GM12892 (cell line): ENCODE results near the gene LIN52.

Experiments used
- DNase-seq: peaks from one replicate; pipeline ENCODE4 v3.0.0; 2011; ENCODE audit not compliant: insufficient read length
- FAIRE-seq: peaks from 2 replicates; lab custom pipeline; 2011; peaks lifted over from hg19 to GRCh38; lab: Jason Lieb, UNC
- POLR2A ChIP-seq: IDR thresholded peaks from 2 replicates; pipeline ENCODE4 v1.6.1; 2011; ENCODE audit warnings: low read depth, low read length, control low read depth
- POLR2AphosphoS5 ChIP-seq: IDR thresholded peaks from 2 replicates; pipeline ENCODE4 v1.6.1; 2011; ENCODE audit warnings: low read depth, low read length, control low read depth
- TAF1 ChIP-seq: IDR thresholded peaks from 2 replicates; pipeline ENCODE4 v1.6.1; 2011; ENCODE audit warnings: low read depth, mild to moderate bottlenecking, control low read depth, low read length, borderline replicate concordance

The LIN52 gene

GRCh38 chr14:74155749-74156148 is 71.0 kb downstream of the LIN52 start:
- no peak for TF ChIP-seq TAF1
- no peak for TF ChIP-seq POLR2A
- TF ChIP-seq POLR2AphosphoS5 = no peak
- no peak for DNase-seq
- FAIRE-seq = no peak

- TF ChIP-seq TAF1 (no peak), POLR2AphosphoS5 (no peak), POLR2A (no peak)
- no peak for FAIRE-seq
- no peak for DNase-seq
These were observed 76.0 kb downstream of the LIN52 start for GRCh38 chr14:74160763-74161162.

- TF ChIP-seq POLR2AphosphoS5 (no peak), POLR2A (no peak), TAF1 (no peak)
- FAIRE-seq (no peak), DNase-seq (no peak)
These were observed 76.9 kb downstream of the LIN52 start for GRCh38 chr14:74161526-74162158.

- TF ChIP-seq POLR2AphosphoS5 (no peak), TAF1 (no peak), POLR2A (no peak)
- FAIRE-seq (no peak), DNase-seq (no peak)
These were observed 85.2 kb downstream of the LIN52 start for GRCh38 chr14:74169906-74170305.

- DNase-seq (no peak), FAIRE-seq (no peak)
- no peak for TF ChIP-seq TAF1
- no peak for TF ChIP-seq POLR2A
- TF ChIP-seq POLR2AphosphoS5 = no peak
These were observed 91.6 kb downstream of the LIN52 start for GRCh38 chr14:74176400-74176793.

GRCh38 chr14:74179856-74180255 is 95.1 kb downstream of the LIN52 start:
- no peak for DNase-seq
- no peak for TF ChIP-seq TAF1
- no peak for TF ChIP-seq POLR2A
- TF ChIP-seq POLR2AphosphoS5 = no peak
- FAIRE-seq = no peak

GRCh38 chr14:74190927-74191575 is 106.3 kb downstream of the LIN52 start:
- DNase-seq (no peak), FAIRE-seq (no peak)
- TF ChIP-seq POLR2AphosphoS5 (no peak), TAF1 (no peak), POLR2A (no peak)

- DNase-seq (no peak), FAIRE-seq (no peak)
- TF ChIP-seq TAF1 (no peak), POLR2A (no peak), POLR2AphosphoS5 (no peak)
These were observed 109.9 kb downstream of the LIN52 start for GRCh38 chr14:74194506-74195274.

- FAIRE-seq = no peak
- no peak for DNase-seq
- TF ChIP-seq POLR2AphosphoS5 = no peak
- TF ChIP-seq TAF1 = no peak
- no peak for TF ChIP-seq POLR2A
These were observed 110.9 kb downstream of the LIN52 start for GRCh38 chr14:74195623-74196022.

- FAIRE-seq (no peak), DNase-seq (no peak)
- TF ChIP-seq POLR2AphosphoS5 = no peak
- no peak for TF ChIP-seq TAF1
- TF ChIP-seq POLR2A = no peak
These were observed 113.9 kb downstream of the LIN52 start for GRCh38 chr14:74198441-74199234.

GRCh38 chr14:74202113-74202512 is 117.4 kb downstream of the LIN52 start:
- FAIRE-seq (no peak), DNase-seq (no peak)
- no peak for TF ChIP-seq POLR2AphosphoS5
- no peak for TF ChIP-seq POLR2A
- no peak for TF ChIP-seq TAF1
